GM23338 (cell line): ENCODE results near the gene GIPC1. TPM values are rescaled to one million over a fixed set of nuclear protein-coding genes. Genes with fewer than 3 reads are reported as not detected.

Experiments used
- ATAC-seq: fragments of 200-7000 bp; cut with Tn5 transposase; 3 replicates; pipeline ENCODE4 v1.9.1; 2020
- DNase-seq: peaks from one replicate; pipeline ENCODE4 v3.0.0-alpha.2; 2015; ENCODE audit warnings: low spot score
- H2AFZ ChIP-seq: fragments of 200-600 bp; sonication (generic); 2 replicates; pipeline ENCODE4 v1.8.0; 2016; ENCODE audit warnings: antibody characterized with exemption, mild to moderate bottlenecking, moderate library complexity
- H3F3A ChIP-seq: fragments of 200-600 bp; sonication (generic); replicated peaks from 2 replicates; pipeline ENCODE4 v1.8.0; 2017; ENCODE audit warnings: antibody characterized with exemption, mixed run types, low read depth
- H3K27ac ChIP-seq: fragments of 200-600 bp; sonication (generic); 2 replicates; pipeline ENCODE4 v1.6.1; 2016; ENCODE audit warnings: low read depth
- H3K27me3 ChIP-seq: fragments of 200-600 bp; sonication (generic); 2 replicates; pipeline ENCODE4 v1.8.0; 2016; ENCODE audit warnings: mild to moderate bottlenecking, mixed run types, moderate library complexity; ENCODE audit not compliant: insufficient read depth
- H3K36me3 ChIP-seq: fragments of 200-600 bp; sonication (generic); 2 replicates; pipeline ENCODE4 v1.8.0; 2016; ENCODE audit warnings: mild to moderate bottlenecking; ENCODE audit not compliant: insufficient read depth
- H3K4me1 ChIP-seq: fragments of 200-600 bp; sonication (generic); 2 replicates; pipeline ENCODE4 v1.8.0; 2016; ENCODE audit warnings: mild to moderate bottlenecking, moderate library complexity; ENCODE audit not compliant: insufficient read depth
- H3K4me2 ChIP-seq: fragments of 200-600 bp; sonication (generic); 2 replicates; pipeline ENCODE4 v1.7.1; 2017; ENCODE audit warnings: mixed run types
- H3K4me3 ChIP-seq: fragments of 200-600 bp; sonication (generic); 2 replicates; pipeline ENCODE4 v1.6.1; 2016; ENCODE audit warnings: mixed run types
- H3K79me2 ChIP-seq: fragments of 200-600 bp; sonication (generic); replicated peaks from 2 replicates; pipeline ENCODE4 v1.8.0; 2017; ENCODE audit warnings: mild to moderate bottlenecking; ENCODE audit not compliant: insufficient read depth
- H3K9me2 ChIP-seq: fragments of 200-600 bp; sonication (generic); 2 replicates; pipeline ENCODE4 v1.8.0; 2017; ENCODE audit not compliant: insufficient read depth
- H4K20me1 ChIP-seq: fragments of 200-600 bp; sonication (generic); replicated peaks from 2 replicates; pipeline ENCODE4 v1.8.0; 2017; ENCODE audit warnings: mild to moderate bottlenecking; ENCODE audit not compliant: insufficient read depth
- H3K27ac Mint-ChIP-seq: 2 replicates; pipeline ENCODE4 v1.8.0; 2020; ENCODE audit warnings: inconsistent platforms, mild to moderate bottlenecking, moderate library complexity, mixed read lengths
- H3K27me3 Mint-ChIP-seq: 3 replicates; pipeline ENCODE4 v1.8.0; 2022; ENCODE audit warnings: low read depth, mild to moderate bottlenecking, moderate library complexity, mixed read lengths, inconsistent platforms; ENCODE audit not compliant: insufficient read depth, poor library complexity
- H3K36me3 Mint-ChIP-seq: 3 replicates; pipeline ENCODE4 v1.8.0; 2021; ENCODE audit warnings: low read depth, mild to moderate bottlenecking, inconsistent platforms, moderate library complexity, mixed read lengths
- H3K4me1 Mint-ChIP-seq: 3 replicates; pipeline ENCODE4 v1.8.0; 2020; ENCODE audit warnings: mild to moderate bottlenecking, inconsistent platforms, mixed read lengths
- H3K4me3 Mint-ChIP-seq: 3 replicates; pipeline ENCODE4 v1.8.0; 2021; ENCODE audit warnings: moderate library complexity, mild to moderate bottlenecking, inconsistent platforms, mixed read lengths
- H3K9me3 Mint-ChIP-seq: 3 replicates; pipeline ENCODE4 v1.8.0; 2020; ENCODE audit warnings: moderate library complexity, mild to moderate bottlenecking, inconsistent platforms, mixed read lengths
- JUNB ChIP-seq: IDR thresholded peaks from one replicate; pipeline ENCODE4 v1.6.1; 2016; ENCODE audit warnings: antibody characterized with exemption; ENCODE audit not compliant: unreplicated experiment
- POLR2AphosphoS5 ChIP-seq: IDR thresholded peaks from 2 replicates; pipeline ENCODE4 v1.6.1; 2016; ENCODE audit warnings: antibody characterized with exemption, low read depth
- ZNF331 ChIP-seq: fragments of 250-450 bp; sonication (Bioruptor Pico); IDR thresholded peaks from 2 replicates; pipeline ENCODE4 v1.5.0; 2020; ENCODE audit warnings: low read depth, mild to moderate bottlenecking, moderate library complexity
- polyA plus RNA-seq: library from polyadenylated mRNA; unstranded; fragments of >200 nt; fragmentation: Nextera tagmentation; extraction: Ambion mirVana; gene quantifications from 2 replicates; pipeline ENCODE4 v1.2.1, GENCODE V29; 2016
- total RNA-seq: library from RNA; depleted of rRNA; stranded (reverse); fragments of >200 nt; shearing (Covaris generic); gene quantifications from 2 replicates; pipeline ENCODE4 v1.2.3, GENCODE V29; 2014
- TF ChIP-seq, protein P1 (sequence below): fragments of 250-450 bp; sonication (Bioruptor Pico); IDR thresholded peaks from 2 replicates; pipeline ENCODE4 v1.5.0; 2020; ENCODE audit warnings: mild to moderate bottlenecking, moderate library complexity

GIPC1 gene
- total and polyA plus RNA-seq, 2 experiments from 2014 or later: 51.6 to 106 TPM

DNA sequence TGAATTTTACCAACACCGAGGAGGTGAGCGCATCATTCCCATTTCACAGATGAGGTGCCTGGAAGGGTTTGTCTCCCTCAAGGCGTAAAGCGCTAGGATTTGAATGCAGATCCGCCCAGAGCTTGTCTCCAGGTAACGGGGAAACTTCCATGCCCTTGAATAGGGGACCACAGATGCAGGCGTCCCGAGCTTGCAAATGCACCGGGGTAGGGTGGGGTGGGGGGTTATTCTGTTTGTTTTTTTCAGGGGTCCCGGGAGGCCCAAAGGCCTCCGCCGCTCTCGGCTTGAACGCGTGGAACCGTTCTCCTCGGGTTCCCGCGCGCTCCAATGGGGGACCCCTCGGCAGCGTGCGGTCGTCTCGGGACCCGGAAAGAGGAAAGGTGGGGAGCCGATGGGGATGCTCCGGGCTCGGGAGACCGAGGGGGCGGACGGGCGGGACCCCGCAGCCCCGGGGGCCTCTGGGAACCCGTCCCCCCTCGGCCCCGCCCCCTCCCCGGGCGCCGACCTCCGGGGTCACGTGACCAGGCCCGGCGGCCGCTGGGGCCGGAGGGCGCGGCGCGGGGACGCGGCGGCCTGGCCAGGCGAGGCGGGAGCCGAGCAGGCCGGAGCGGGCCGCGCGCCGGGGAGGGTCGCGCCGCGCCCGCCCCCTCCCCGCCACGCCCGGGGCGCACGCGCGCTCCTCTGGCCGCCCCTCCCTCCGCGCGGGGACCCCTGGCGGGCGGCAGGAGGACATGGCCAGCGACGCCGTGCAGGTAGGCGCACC is 63.0 kb downstream of the GIPC1 start, which contains the start of gene PKN1:
Gene PKN1 (plus strand): TSS at position 516 of the 763 bp plus-strand sequence. CDS start 216 bp downstream, at position 732.
- H3F3A ChIP-seq: peaks cover 12% of the 10 kb centered on the region; the same call in 1 of the 2 replicates
- peak within 1 kb of the TSS; percentile 76 for H3K4me3 ChIP-seq
- DNase-seq: peak; percentile 88
- no peaks in the 10 kb centered on the region; the same call in 1 of the 3 replicates for H3K36me3 Mint-ChIP-seq
- no peaks in the 10 kb centered on the region for H3K9me2 ChIP-seq
- peaks cover 8% of the 10 kb centered on the region; the same call in 2 of the 3 replicates for H3K4me1 Mint-ChIP-seq
- ATAC-seq: peak; percentile 64
- 0 out of 3 replicates have a peak, but pooled peaks cover 4% of the 10 kb centered on the region for H3K9me3 Mint-ChIP-seq
- H3K27ac Mint-ChIP-seq: no peak within 1 kb of the TSS
- peak within 1 kb of the TSS; percentile 76 for H3K4me3 Mint-ChIP-seq
- peaks cover 20% of the 10 kb centered on the region for H3K27me3 Mint-ChIP-seq
- peak within 1 kb of the TSS; percentile 84 for H3K4me2 ChIP-seq
- H3K79me2 ChIP-seq: peaks cover 40% of the 10 kb centered on the region
- no peaks in the 10 kb centered on the region; the same call in 1 of the 2 replicates for H3K27me3 ChIP-seq
- H3K36me3 ChIP-seq: no peaks in the 10 kb centered on the region
- peak; percentile 74 for TF ChIP-seq POLR2AphosphoS5
- TF ChIP-seq, protein P1, sequence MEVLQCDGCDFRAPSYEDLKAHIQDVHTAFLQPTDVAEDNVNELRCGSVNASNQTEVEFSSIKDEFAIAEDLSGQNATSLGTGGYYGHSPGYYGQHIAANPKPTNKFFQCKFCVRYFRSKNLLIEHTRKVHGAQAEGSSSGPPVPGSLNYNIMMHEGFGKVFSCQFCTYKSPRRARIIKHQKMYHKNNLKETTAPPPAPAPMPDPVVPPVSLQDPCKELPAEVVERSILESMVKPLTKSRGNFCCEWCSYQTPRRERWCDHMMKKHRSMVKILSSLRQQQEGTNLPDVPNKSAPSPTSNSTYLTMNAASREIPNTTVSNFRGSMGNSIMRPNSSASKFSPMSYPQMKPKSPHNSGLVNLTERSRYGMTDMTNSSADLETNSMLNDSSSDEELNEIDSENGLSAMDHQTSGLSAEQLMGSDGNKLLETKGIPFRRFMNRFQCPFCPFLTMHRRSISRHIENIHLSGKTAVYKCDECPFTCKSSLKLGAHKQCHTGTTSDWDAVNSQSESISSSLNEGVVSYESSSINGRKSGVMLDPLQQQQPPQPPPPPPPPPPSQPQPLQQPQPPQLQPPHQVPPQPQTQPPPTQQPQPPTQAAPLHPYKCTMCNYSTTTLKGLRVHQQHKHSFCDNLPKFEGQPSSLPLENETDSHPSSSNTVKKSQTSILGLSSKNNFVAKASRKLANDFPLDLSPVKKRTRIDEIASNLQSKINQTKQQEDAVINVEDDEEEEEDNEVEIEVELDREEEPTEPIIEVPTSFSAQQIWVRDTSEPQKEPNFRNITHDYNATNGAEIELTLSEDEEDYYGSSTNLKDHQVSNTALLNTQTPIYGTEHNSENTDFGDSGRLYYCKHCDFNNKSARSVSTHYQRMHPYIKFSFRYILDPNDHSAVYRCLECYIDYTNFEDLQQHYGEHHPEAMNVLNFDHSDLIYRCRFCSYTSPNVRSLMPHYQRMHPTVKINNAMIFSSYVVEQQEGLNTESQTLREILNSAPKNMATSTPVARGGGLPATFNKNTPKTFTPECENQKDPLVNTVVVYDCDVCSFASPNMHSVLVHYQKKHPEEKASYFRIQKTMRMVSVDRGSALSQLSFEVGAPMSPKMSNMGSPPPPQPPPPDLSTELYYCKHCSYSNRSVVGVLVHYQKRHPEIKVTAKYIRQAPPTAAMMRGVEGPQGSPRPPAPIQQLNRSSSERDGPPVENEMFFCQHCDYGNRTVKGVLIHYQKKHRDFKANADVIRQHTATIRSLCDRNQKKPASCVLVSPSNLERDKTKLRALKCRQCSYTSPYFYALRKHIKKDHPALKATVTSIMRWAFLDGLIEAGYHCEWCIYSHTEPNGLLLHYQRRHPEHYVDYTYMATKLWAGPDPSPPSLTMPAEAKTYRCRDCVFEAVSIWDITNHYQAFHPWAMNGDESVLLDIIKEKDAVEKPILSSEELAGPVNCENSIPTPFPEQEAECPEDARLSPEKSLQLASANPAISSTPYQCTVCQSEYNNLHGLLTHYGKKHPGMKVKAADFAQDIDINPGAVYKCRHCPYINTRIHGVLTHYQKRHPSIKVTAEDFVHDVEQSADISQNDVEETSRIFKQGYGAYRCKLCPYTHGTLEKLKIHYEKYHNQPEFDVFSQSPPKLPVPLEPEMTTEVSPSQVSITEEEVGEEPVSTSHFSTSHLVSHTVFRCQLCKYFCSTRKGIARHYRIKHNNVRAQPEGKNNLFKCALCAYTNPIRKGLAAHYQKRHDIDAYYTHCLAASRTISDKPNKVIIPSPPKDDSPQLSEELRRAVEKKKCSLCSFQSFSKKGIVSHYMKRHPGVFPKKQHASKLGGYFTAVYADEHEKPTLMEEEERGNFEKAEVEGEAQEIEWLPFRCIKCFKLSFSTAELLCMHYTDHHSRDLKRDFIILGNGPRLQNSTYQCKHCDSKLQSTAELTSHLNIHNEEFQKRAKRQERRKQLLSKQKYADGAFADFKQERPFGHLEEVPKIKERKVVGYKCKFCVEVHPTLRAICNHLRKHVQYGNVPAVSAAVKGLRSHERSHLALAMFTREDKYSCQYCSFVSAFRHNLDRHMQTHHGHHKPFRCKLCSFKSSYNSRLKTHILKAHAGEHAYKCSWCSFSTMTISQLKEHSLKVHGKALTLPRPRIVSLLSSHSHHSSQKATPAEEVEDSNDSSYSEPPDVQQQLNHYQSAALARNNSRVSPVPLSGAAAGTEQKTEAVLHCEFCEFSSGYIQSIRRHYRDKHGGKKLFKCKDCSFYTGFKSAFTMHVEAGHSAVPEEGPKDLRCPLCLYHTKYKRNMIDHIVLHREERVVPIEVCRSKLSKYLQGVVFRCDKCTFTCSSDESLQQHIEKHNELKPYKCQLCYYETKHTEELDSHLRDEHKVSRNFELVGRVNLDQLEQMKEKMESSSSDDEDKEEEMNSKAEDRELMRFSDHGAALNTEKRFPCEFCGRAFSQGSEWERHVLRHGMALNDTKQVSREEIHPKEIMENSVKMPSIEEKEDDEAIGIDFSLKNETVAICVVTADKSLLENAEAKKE (CRISPR knock-in tag): no peak
- H3K4me1 ChIP-seq: peaks cover 12% of the 10 kb centered on the region; the same call in 1 of the 2 replicates
- H2AFZ ChIP-seq: peak within 1 kb of the TSS; percentile 94
- H3K27ac ChIP-seq: no peak within 1 kb of the TSS
- peaks cover 6% of the 10 kb centered on the region for H4K20me1 ChIP-seq

GRCh38 chr19:14430712-14431111 is 65.2 kb downstream of the GIPC1 start:
- H3K79me2 ChIP-seq: peaks cover 19% of the 10 kb centered on the region
- Mint-ChIP-seq H3K27ac (no peak overlapping the region), H3K4me1 (peaks cover 9% of the 10 kb centered on the region; the same call in 2 of the 3 replicates), H3K4me3 (no peak overlapping the region), H3K9me3 (0 out of 3 replicates have a peak, but pooled peaks cover 4% of the 10 kb centered on the region), H3K27me3 (peaks cover 16% of the 10 kb centered on the region), H3K36me3 (no peaks in the 10 kb centered on the region; the same call in 2 of the 3 replicates)
- no peak overlapping the region for H3K27ac ChIP-seq
- no peaks in the 10 kb centered on the region for H4K20me1 ChIP-seq
- peaks cover 16% of the 10 kb centered on the region; the same call in 1 of the 2 replicates for H3F3A ChIP-seq
- no peak overlapping the region for H3K4me2 ChIP-seq
- no peaks in the 10 kb centered on the region; the same call in 1 of the 2 replicates for H3K27me3 ChIP-seq
- H3K36me3 ChIP-seq: no peaks in the 10 kb centered on the region
- no peaks in the 10 kb centered on the region for H3K9me2 ChIP-seq
- DNase-seq: no peak
- no peak overlapping the region for H3K4me3 ChIP-seq
- no peak for ATAC-seq
- H3K4me1 ChIP-seq: peaks cover 12% of the 10 kb centered on the region; the same call in 1 of the 2 replicates
- no peak overlapping the region for H2AFZ ChIP-seq
- no peak for TF ChIP-seq ZNF331 (CRISPR knock-in tag)
- TF ChIP-seq, protein P1 (CRISPR knock-in tag): no peak
- TF ChIP-seq JUNB: no peak
